HFFc6 (cell line): ENCODE data around the gene UNKL. TPM values are rescaled to one million over a fixed set of nuclear protein-coding genes. Genes with fewer than 3 reads are reported as not detected.

ENCODE experiments used
- DNase-seq: peaks from one replicate; pipeline ENCODE4 v3.0.0-alpha.2; 2018
- H3K27ac Mint-ChIP-seq: 2 replicates; pipeline ENCODE4 v1.8.0; 2020; ENCODE audit warnings: mild to moderate bottlenecking, mixed read lengths
- H3K27me3 Mint-ChIP-seq: 2 replicates; pipeline ENCODE4 v1.8.0; 2021; ENCODE audit warnings: mild to moderate bottlenecking, moderate library complexity, mixed read lengths; ENCODE audit not compliant: insufficient read depth
- H3K36me3 Mint-ChIP-seq: 2 replicates; pipeline ENCODE4 v1.8.0; 2021; ENCODE audit warnings: low read depth, mixed read lengths
- H3K4me1 Mint-ChIP-seq: 2 replicates; pipeline ENCODE4 v1.8.0; 2020; ENCODE audit warnings: low read depth, mixed read lengths
- H3K4me3 Mint-ChIP-seq: 2 replicates; pipeline ENCODE4 v1.8.0; 2020; ENCODE audit warnings: mild to moderate bottlenecking, moderate library complexity, mixed read lengths
- H3K9me3 Mint-ChIP-seq: 2 replicates; pipeline ENCODE4 v1.8.0; 2020; ENCODE audit warnings: mild to moderate bottlenecking, mixed read lengths
- total RNA-seq, 6 experiments: library from RNA; stranded (reverse); fragmentation: NEBNext Ultra II Directional; extraction: Animal tissue kit (Norgen Biotek cat#: 25700); gene quantifications; 2 replicates in 1 of 6; 3 replicates in 5 of 6; pipeline ENCODE4 v1.2.3, GENCODE V29; 2021
- TF ChIP-seq, protein P1 (sequence below): fragments of 200-600 bp; sonication (generic); IDR thresholded peaks from 2 replicates; pipeline ENCODE4 v1.5.0; 2021; ENCODE audit warnings: antibody characterized with exemption, mild to moderate bottlenecking

UNKL gene
- total RNA-seq, 6 experiments from 2014 or later = 15.0 to 22.6 (median 16.5) TPM

- no peak overlapping the region for H3K4me3 Mint-ChIP-seq
- TF ChIP-seq, protein P1, sequence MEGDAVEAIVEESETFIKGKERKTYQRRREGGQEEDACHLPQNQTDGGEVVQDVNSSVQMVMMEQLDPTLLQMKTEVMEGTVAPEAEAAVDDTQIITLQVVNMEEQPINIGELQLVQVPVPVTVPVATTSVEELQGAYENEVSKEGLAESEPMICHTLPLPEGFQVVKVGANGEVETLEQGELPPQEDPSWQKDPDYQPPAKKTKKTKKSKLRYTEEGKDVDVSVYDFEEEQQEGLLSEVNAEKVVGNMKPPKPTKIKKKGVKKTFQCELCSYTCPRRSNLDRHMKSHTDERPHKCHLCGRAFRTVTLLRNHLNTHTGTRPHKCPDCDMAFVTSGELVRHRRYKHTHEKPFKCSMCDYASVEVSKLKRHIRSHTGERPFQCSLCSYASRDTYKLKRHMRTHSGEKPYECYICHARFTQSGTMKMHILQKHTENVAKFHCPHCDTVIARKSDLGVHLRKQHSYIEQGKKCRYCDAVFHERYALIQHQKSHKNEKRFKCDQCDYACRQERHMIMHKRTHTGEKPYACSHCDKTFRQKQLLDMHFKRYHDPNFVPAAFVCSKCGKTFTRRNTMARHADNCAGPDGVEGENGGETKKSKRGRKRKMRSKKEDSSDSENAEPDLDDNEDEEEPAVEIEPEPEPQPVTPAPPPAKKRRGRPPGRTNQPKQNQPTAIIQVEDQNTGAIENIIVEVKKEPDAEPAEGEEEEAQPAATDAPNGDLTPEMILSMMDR = no peak
- H3K27me3 Mint-ChIP-seq = no peaks in the 10 kb centered on the region
- H3K36me3 Mint-ChIP-seq = no peaks in the 10 kb centered on the region
- H3K4me1 Mint-ChIP-seq = no peaks in the 10 kb centered on the region
- no peak overlapping the region for H3K27ac Mint-ChIP-seq
- no peaks in the 10 kb centered on the region for H3K9me3 Mint-ChIP-seq
- DNase-seq = no peak
Measured at GRCh38 chr16:1385232-1385631, 29.3 kb downstream of the UNKL start.

GRCh38 chr16:1383556-1383955 is 30.9 kb downstream of the UNKL start:
- Mint-ChIP-seq H3K36me3 (no peaks in the 10 kb centered on the region), H3K9me3 (no peaks in the 10 kb centered on the region), H3K4me3 (no peak overlapping the region), H3K27me3 (peaks cover 4% of the 10 kb centered on the region; the same call in 1 of the 2 replicates), H3K4me1 (peaks cover 5% of the 10 kb centered on the region), H3K27ac (no peak overlapping the region)
- TF ChIP-seq, protein P1 = no peak
- no peak for DNase-seq

DNA sequence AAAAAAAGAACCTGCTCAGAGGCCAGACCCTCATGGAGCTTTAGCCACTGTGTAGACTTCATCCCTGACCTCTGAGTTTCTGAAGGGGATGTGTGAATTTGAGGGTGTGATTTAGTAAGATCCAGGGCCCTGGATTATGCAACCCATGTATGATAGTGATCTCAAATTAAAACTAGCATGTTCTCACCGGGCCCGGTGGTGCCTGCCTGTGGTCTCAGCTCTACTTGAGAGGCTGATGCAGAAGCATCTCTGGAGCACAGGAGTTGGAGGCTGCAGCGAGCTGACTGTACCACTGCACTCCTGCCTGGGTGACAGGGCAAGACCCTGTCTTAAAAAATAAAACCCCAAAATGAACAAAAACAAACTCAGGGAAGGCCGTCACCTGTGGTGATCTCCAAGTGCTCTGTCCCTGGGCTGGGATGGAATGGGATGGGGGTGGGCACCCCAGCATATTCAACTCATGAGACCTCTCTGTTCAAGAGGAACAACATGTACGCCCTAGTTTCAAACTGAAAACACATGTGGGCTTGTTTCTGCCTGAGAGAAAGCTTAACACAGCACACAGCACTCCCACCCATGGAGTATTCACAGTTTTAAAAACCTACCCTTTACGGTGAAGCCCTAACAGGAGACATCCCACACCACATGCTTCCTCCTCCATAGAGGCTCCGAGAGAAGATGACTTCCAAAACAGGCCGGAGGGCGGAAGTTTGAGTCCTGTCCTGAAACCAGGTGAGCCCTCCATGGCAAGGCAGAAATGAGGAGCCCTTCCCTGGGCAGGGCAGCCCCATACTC is 32.7 kb downstream of the UNKL start:
- Mint-ChIP-seq H3K9me3 (no peaks in the 10 kb centered on the region), H3K27me3 (peaks cover 4% of the 10 kb centered on the region; the same call in 1 of the 2 replicates), H3K36me3 (no peaks in the 10 kb centered on the region), H3K4me1 (peaks cover 15% of the 10 kb centered on the region), H3K27ac (no peak overlapping the region), H3K4me3 (no peak overlapping the region)
- no peak for DNase-seq
- TF ChIP-seq, protein P1 = no peak

GRCh38 chr16:1380195-1380594 is 34.3 kb downstream of the UNKL start:
- peaks cover 15% of the 10 kb centered on the region for H3K4me1 Mint-ChIP-seq
- no peaks in the 10 kb centered on the region for H3K9me3 Mint-ChIP-seq
- peak overlapping the region; percentile 77 for H3K27ac Mint-ChIP-seq
- no peaks in the 10 kb centered on the region for H3K36me3 Mint-ChIP-seq
- H3K27me3 Mint-ChIP-seq = peaks cover 4% of the 10 kb centered on the region; the same call in 1 of the 2 replicates
- H3K4me3 Mint-ChIP-seq = peak overlapping the region; percentile 77
- TF ChIP-seq, protein P1 = no peak
- DNase-seq = no peak

DNA sequence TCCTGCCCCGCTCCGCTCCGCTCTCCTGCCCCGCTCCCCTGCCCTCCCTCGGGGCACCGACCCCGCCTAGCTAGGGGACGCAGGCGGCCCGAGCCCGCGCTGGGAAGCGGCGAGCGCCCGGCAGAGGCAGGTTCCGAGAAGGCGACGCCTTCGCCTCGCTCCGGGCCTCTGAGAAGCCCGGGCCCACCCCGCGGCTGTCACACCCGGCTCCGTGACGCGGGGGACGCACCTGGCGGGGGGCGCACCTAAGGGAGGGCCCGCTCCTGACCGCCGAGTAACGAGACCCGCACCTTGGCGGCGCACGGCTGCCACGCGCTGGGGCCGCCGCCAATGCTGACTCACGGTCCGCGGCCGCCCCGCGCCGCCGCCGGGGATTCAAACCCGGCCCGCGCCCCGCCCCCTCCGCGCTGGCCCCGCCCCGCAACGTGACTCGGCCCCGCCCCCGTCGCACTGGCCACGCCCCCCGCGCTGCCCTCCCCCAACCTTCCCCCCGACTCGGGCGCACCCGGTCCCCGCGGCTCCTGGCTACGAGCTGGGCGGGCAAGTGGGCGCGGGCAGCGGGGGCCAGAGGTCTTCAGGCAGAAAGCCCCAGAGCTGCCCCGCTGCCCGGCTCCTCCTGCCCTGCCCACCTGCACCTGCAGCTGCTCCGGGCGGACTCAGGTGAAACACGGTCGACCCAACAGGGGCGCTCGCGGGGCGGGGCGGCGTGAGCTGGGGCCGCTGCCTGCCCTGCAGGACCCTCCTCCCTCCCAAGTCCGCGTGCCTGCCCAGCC is 35.0 kb downstream of the UNKL start:
- peaks cover 15% of the 10 kb centered on the region for H3K4me1 Mint-ChIP-seq
- H3K9me3 Mint-ChIP-seq = no peaks in the 10 kb centered on the region
- H3K27ac Mint-ChIP-seq = peak overlapping the region; percentile 95
- H3K36me3 Mint-ChIP-seq = no peaks in the 10 kb centered on the region
- peak; percentile 18 for DNase-seq
- H3K27me3 Mint-ChIP-seq = peaks cover 4% of the 10 kb centered on the region; the same call in 1 of the 2 replicates
- peak overlapping the region; percentile 77 for H3K4me3 Mint-ChIP-seq
- TF ChIP-seq, protein P1 = no peak
